ENCODE data around the gene TMCO1. TPM values are rescaled to one million over a fixed set of nuclear protein-coding genes. Genes with fewer than 3 reads are reported as not detected.
"Not testable (repeated sequence)": the region's sequence is repeated elsewhere in the genome, so short reads cannot be mapped to it uniquely, and the experiment has no call there.

TMCO1 gene
- total and polyA plus RNA-seq, 11 donors: 27.4 to 102 (median 54.3) TPM

- DNase-seq (no peak), ATAC-seq (no peak)
- Histone ChIP-seq H3K27me3 (no peaks in the 10 kb centered on the region), H3K36me3 (peaks cover 0 to 83% (median 61%) of the 10 kb centered on the region in 9 donors), H3K4me1 (peaks cover 0 to 5% (median 0%) of the 10 kb centered on the region in 12 donors), H3K9me3 (no peaks in the 10 kb centered on the region), H3K27ac (no peak overlapping the region), H3K4me3 (no peak overlapping the region)
- intact Hi-C loops (cut with DNase I): no loop called here
- no peak for TF ChIP-seq POLR2A (IDR thresholded peaks at IDR 0.05)
- TF ChIP-seq, protein P1, sequence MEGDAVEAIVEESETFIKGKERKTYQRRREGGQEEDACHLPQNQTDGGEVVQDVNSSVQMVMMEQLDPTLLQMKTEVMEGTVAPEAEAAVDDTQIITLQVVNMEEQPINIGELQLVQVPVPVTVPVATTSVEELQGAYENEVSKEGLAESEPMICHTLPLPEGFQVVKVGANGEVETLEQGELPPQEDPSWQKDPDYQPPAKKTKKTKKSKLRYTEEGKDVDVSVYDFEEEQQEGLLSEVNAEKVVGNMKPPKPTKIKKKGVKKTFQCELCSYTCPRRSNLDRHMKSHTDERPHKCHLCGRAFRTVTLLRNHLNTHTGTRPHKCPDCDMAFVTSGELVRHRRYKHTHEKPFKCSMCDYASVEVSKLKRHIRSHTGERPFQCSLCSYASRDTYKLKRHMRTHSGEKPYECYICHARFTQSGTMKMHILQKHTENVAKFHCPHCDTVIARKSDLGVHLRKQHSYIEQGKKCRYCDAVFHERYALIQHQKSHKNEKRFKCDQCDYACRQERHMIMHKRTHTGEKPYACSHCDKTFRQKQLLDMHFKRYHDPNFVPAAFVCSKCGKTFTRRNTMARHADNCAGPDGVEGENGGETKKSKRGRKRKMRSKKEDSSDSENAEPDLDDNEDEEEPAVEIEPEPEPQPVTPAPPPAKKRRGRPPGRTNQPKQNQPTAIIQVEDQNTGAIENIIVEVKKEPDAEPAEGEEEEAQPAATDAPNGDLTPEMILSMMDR (IDR thresholded peaks at IDR 0.05): no peak
Measured at GRCh38 chr1:165755393-165756010, 13.2 kb downstream of the TMCO1 start.

GRCh38 chr1:165753934-165754333, 14.7 kb downstream of the TMCO1 start:
- DNase-seq (no peak), ATAC-seq (no peak)
- H3K27me3 ChIP-seq: no peaks in the 10 kb centered on the region
- intact Hi-C loops (cut with DNase I): no loop called here
- H3K9me3 ChIP-seq: no peaks in the 10 kb centered on the region
- peaks cover 0 to 86% (median 62%) of the 10 kb centered on the region in 9 donors for H3K36me3 ChIP-seq
- TF ChIP-seq POLR2A (IDR thresholded peaks at IDR 0.05): no peak
- TF ChIP-seq, protein P1 (IDR thresholded peaks at IDR 0.05): no peak
- peaks cover 0 to 5% (median 0%) of the 10 kb centered on the region in 12 donors for H3K4me1 ChIP-seq
- no peak overlapping the region for H3K27ac ChIP-seq
- no peak overlapping the region for H3K4me3 ChIP-seq

GRCh38 chr1:165748550-165748949, 20.1 kb downstream of the TMCO1 start:
- 93 to 95% (median 94%) methylated on average over 1 of the region's 1 CpG for WGBS, 4 donors
- TF ChIP-seq, protein P1 (IDR thresholded peaks at IDR 0.05): no peak
- no peak for TF ChIP-seq POLR2A (IDR thresholded peaks at IDR 0.05)
- Histone ChIP-seq H3K36me3 (peaks cover 0 to 82% (median 59%) of the 10 kb centered on the region in 9 donors), H3K4me3 (no peak overlapping the region), H3K4me1 (peaks cover 0 to under 1% (median 0%) of the 10 kb centered on the region in 12 donors), H3K27ac (no peak overlapping the region), H3K27me3 (no peaks in the 10 kb centered on the region), H3K9me3 (no peaks in the 10 kb centered on the region)
- DNase-seq (no peak), ATAC-seq (no peak)
- intact Hi-C loops (cut with DNase I): no loop called here

DNA sequence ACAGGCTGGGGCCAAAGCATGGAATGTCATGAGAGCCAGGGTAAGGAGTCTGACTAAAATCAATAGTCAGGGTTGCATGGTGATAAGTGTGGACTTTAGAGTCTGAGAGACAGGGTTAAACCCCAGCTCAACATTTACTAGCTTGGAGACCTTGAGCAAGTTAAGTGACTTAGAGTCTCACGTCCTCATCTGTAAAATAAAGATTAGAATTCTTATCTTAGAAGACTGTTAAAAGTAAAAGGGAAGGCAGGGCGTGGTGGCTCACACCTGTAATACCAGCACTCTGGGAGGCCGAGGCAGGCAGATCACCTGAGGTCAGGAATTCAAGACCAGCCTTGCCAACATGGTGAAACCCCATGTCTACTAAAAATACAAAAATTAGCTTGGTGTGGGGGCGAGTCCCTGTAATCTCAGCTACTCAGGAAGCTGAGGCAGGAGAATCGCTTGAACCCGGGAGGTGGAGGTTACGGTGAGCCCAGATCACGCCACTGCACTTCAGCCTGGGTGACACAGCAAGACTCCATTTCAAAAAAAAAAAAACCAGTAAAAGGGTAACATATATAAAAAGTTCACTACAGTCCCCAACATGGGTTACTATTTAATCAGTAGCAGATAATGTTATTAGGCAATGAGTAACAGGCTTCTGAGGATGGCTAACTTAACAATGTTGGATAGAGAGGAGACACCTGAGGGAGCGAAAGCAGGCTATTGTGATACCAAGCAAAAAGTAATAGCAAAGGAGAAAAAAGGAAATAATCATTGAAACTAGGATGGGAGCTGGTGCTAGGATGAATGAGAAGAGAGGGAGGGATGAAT, 20.8 kb downstream of the TMCO1 start:
- Histone ChIP-seq H3K4me1 (no peaks in the 10 kb centered on the region), H3K4me3 (no peak overlapping the region), H3K36me3 (peaks cover 0 to 82% (median 59%) of the 10 kb centered on the region in 9 donors), H3K27ac (no peak overlapping the region), H3K27me3 (no peaks in the 10 kb centered on the region), H3K9me3 (no peaks in the 10 kb centered on the region)
- WGBS, 4 donors: 89 to 93% (median 90%) methylated on average over 9 of the region's 9 CpGs
- intact Hi-C loops (cut with DNase I): no loop called here
- no peak for TF ChIP-seq POLR2A (IDR thresholded peaks at IDR 0.05)
- TF ChIP-seq, protein P1 (IDR thresholded peaks at IDR 0.05): no peak
- ATAC-seq (no peak), DNase-seq (no peak)

- H3K9me3 ChIP-seq; H3K27ac ChIP-seq; H3K27me3 ChIP-seq; H3K4me1 ChIP-seq; intact Hi-C loops (cut with DNase I); H3K4me3 ChIP-seq; ATAC-seq; DNase-seq: not testable (repeated sequence)
- H3K36me3 ChIP-seq: peaks cover 0 to 85% (median 65%) of the 10 kb centered on the region in 9 donors
- WGBS, 4 donors: 84 to 100% (median 95%) methylated on average over 1 of the region's 1 CpG
Measured at GRCh38 chr1:165744913-165745312, 23.8 kb downstream of the TMCO1 start.

All from heart left ventricle (tissue), 16 donors.